Measurements from ENCODE around the gene CD86.

- TF ChIP-seq CTCF (IDR thresholded peaks at IDR 0.05; ENCODE audit: poor library complexity, severe bottlenecking) = no peak
- TF ChIP-seq TAF1 (IDR thresholded peaks at IDR 0.05; ENCODE audit: low read depth) = no peak
- no peak for TF ChIP-seq POLR2AphosphoS5 (IDR thresholded peaks at IDR 0.05)
- TF ChIP-seq EZH2 (IDR thresholded peaks at IDR 0.05; ENCODE audit: borderline replicate concordance, insufficient read depth, low read length, poor library complexity, severe bottlenecking) = no peak
- no peak for TF ChIP-seq SMC3 (conservative IDR thresholded peaks at IDR 0.05; ENCODE audit: poor library complexity)
- no peak for TF ChIP-seq MXI1 (conservative IDR thresholded peaks at IDR 0.05; ENCODE audit: poor library complexity, severe bottlenecking)
- TF ChIP-seq EP300 (conservative IDR thresholded peaks at IDR 0.05; ENCODE audit: poor library complexity, severe bottlenecking) = no peak
- TF ChIP-seq, protein P1, sequence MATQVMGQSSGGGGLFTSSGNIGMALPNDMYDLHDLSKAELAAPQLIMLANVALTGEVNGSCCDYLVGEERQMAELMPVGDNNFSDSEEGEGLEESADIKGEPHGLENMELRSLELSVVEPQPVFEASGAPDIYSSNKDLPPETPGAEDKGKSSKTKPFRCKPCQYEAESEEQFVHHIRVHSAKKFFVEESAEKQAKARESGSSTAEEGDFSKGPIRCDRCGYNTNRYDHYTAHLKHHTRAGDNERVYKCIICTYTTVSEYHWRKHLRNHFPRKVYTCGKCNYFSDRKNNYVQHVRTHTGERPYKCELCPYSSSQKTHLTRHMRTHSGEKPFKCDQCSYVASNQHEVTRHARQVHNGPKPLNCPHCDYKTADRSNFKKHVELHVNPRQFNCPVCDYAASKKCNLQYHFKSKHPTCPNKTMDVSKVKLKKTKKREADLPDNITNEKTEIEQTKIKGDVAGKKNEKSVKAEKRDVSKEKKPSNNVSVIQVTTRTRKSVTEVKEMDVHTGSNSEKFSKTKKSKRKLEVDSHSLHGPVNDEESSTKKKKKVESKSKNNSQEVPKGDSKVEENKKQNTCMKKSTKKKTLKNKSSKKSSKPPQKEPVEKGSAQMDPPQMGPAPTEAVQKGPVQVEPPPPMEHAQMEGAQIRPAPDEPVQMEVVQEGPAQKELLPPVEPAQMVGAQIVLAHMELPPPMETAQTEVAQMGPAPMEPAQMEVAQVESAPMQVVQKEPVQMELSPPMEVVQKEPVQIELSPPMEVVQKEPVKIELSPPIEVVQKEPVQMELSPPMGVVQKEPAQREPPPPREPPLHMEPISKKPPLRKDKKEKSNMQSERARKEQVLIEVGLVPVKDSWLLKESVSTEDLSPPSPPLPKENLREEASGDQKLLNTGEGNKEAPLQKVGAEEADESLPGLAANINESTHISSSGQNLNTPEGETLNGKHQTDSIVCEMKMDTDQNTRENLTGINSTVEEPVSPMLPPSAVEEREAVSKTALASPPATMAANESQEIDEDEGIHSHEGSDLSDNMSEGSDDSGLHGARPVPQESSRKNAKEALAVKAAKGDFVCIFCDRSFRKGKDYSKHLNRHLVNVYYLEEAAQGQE (IDR thresholded peaks at IDR 0.05; ENCODE audit: borderline replicate concordance) = no peak
- TF ChIP-seq RAD21 (conservative IDR thresholded peaks at IDR 0.05) = no peak
Observed at GRCh38 chr3:122148941-122149627, 93.9 kb downstream of the CD86 start.

Data from neural cell (in vitro differentiated cells).